Neural cell (in vitro differentiated cells): Measurements from ENCODE around the gene ADH6.

Experiments
- EZH2 ChIP-seq: fragments of 200-600, 300-800 bp; shearing (Covaris generic), sonication (generic); IDR thresholded peaks from 2 replicates; pipeline ENCODE4 v1.6.1; 2014; ENCODE audit warnings: antibody characterized with exemption, low read length, borderline replicate concordance, mild to moderate bottlenecking; ENCODE audit not compliant: insufficient read depth, poor library complexity, severe bottlenecking
- TF ChIP-seq, protein P1 (sequence below): fragments of 450-650 bp; IDR thresholded peaks from 2 replicates; pipeline ENCODE4 v1.5.1; 2014; ENCODE audit warnings: antibody characterized with exemption, mild to moderate bottlenecking, moderate library complexity; ENCODE audit not compliant: poor library complexity, severe bottlenecking

GRCh38 chr4:99215521-99215920 lies 3.5 kb downstream of the ADH6 start:
- TF ChIP-seq, protein P1, sequence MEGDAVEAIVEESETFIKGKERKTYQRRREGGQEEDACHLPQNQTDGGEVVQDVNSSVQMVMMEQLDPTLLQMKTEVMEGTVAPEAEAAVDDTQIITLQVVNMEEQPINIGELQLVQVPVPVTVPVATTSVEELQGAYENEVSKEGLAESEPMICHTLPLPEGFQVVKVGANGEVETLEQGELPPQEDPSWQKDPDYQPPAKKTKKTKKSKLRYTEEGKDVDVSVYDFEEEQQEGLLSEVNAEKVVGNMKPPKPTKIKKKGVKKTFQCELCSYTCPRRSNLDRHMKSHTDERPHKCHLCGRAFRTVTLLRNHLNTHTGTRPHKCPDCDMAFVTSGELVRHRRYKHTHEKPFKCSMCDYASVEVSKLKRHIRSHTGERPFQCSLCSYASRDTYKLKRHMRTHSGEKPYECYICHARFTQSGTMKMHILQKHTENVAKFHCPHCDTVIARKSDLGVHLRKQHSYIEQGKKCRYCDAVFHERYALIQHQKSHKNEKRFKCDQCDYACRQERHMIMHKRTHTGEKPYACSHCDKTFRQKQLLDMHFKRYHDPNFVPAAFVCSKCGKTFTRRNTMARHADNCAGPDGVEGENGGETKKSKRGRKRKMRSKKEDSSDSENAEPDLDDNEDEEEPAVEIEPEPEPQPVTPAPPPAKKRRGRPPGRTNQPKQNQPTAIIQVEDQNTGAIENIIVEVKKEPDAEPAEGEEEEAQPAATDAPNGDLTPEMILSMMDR = no peak
- no peak for TF ChIP-seq EZH2
